ENCODE results near the gene UBASH3B. TPM values are rescaled to one million over a fixed set of nuclear protein-coding genes. Genes with fewer than 3 reads are reported as not detected.

The UBASH3B gene
- total RNA-seq, 1 experiment from 2014 or later, result 81.9 TPM

- peaks cover 92% of the 10 kb centered on the region for H3K79me2 ChIP-seq (ENCODE audit: low read depth)
- H3K4me2 ChIP-seq, result peak overlapping the region; percentile 89
- no peak overlapping the region for H2AFZ ChIP-seq
- no peaks in the 10 kb centered on the region for H4K20me1 ChIP-seq (ENCODE audit: insufficient read depth)
- BruUV-seq (replicated peaks), result no TSS peak
- no peak for DNase-seq
- H3K4me3 ChIP-seq, result peak overlapping the region; percentile 39
- H3F3A ChIP-seq (ENCODE audit: insufficient read depth, low read depth), result peaks cover 61% of the 10 kb centered on the region
- H3K36me3 ChIP-seq (ENCODE audit: low read depth), result peaks cover 40% of the 10 kb centered on the region
- intact Hi-C loops (cut with micrococcal nuclease; ENCODE audit: unreplicated experiment), result loop anchor here (2.0 kb wide), 2 partner anchors 17 to 49 kb away; no protein-coding TSS in a partner anchor
- TF ChIP-seq EZH2 (IDR thresholded peaks at IDR 0.05; ENCODE audit: low read depth), result no peak
- no peak for TF ChIP-seq CTCF (conservative IDR thresholded peaks at IDR 0.05)
- H3K9me2 ChIP-seq (ENCODE audit: insufficient read depth), result no peaks in the 10 kb centered on the region
- no peaks in the 10 kb centered on the region for H3K9me3 ChIP-seq (ENCODE audit: insufficient read depth, low read depth)
- peak overlapping the region; percentile 91 for H3K27ac ChIP-seq
- peaks cover 77% of the 10 kb centered on the region for H3K4me1 ChIP-seq (replicated peaks; ENCODE audit: insufficient read depth)
- POLR2A ChIA-PET (ENCODE audit: unreplicated experiment), result interaction anchor here (0.6 kb wide), 1 partner anchor 16 kb away, joined by 3 read pairs; no protein-coding TSS in a partner anchor
- CTCF ChIA-PET, result no interaction called here
- no peaks in the 10 kb centered on the region for H3K27me3 ChIP-seq (ENCODE audit: insufficient read depth, low read depth)
Observed at GRCh38 chr11:122659676-122660554, 4.4 kb downstream of the UBASH3B start.

- Histone ChIP-seq H4K20me1 (ENCODE audit: insufficient read depth) (no peaks in the 10 kb centered on the region), H3K79me2 (ENCODE audit: low read depth) (peaks cover 99% of the 10 kb centered on the region), H3K4me3 (peak overlapping the region; percentile 39; the same call in 1 of the 2 replicates), H3K9me3 (ENCODE audit: insufficient read depth, low read depth) (no peaks in the 10 kb centered on the region), H3K9me2 (ENCODE audit: insufficient read depth) (no peaks in the 10 kb centered on the region), H3K4me2 (peak overlapping the region; percentile 89), H3K27me3 (ENCODE audit: insufficient read depth, low read depth) (no peaks in the 10 kb centered on the region), H2AFZ (no peak overlapping the region), H3K27ac (peak overlapping the region; percentile 91), H3F3A (ENCODE audit: insufficient read depth, low read depth) (peaks cover 71% of the 10 kb centered on the region), H3K36me3 (ENCODE audit: low read depth) (peaks cover 41% of the 10 kb centered on the region), H3K4me1 (replicated peaks; ENCODE audit: insufficient read depth) (peaks cover 87% of the 10 kb centered on the region)
- intact Hi-C loops (cut with micrococcal nuclease; ENCODE audit: unreplicated experiment), result loop anchor here (1.0 to 2.0 kb wide), 3 partner anchors 15 to 120 kb away; no protein-coding TSS in a partner anchor
- POLR2A ChIA-PET (ENCODE audit: unreplicated experiment), result interaction anchor here (0.6 to 0.7 kb wide), 5 partner anchors 24 to 401 kb away, joined by 4 to 11 read pairs (median 6); partner anchors contain the start of gene HSPA8
- CTCF ChIA-PET, result interaction anchor here (0.6 to 0.8 kb wide), 3 partner anchors 13 to 202 kb away, joined by 3 to 9 read pairs (median 4); no protein-coding TSS in a partner anchor
- TF ChIP-seq EZH2 (IDR thresholded peaks at IDR 0.05; ENCODE audit: low read depth), result no peak
- no peak for TF ChIP-seq CTCF (conservative IDR thresholded peaks at IDR 0.05)
- DNase-seq, result peak; percentile 64 to 100
- BruUV-seq (replicated peaks), result no TSS peak
Observed at GRCh38 chr11:122661182-122661945, 5.8 kb downstream of the UBASH3B start.

GRCh38 chr11:122663056-122663740 is 7.7 kb downstream of the UBASH3B start:
- H4K20me1 ChIP-seq (ENCODE audit: insufficient read depth), result no peaks in the 10 kb centered on the region
- ChIA-PET CTCF (interaction anchor here (0.6 kb wide), 1 partner anchor 200 kb away, joined by 6 read pairs; no protein-coding TSS in a partner anchor), POLR2A (ENCODE audit: unreplicated experiment) (no interaction called here)
- no peak for DNase-seq
- H3K4me3 ChIP-seq, result no peak overlapping the region
- BruUV-seq (replicated peaks), result no TSS peak
- TF ChIP-seq EZH2 (IDR thresholded peaks at IDR 0.05; ENCODE audit: low read depth) (no peak), CTCF (conservative IDR thresholded peaks at IDR 0.05) (no peak)
- peaks cover 99% of the 10 kb centered on the region for H3K79me2 ChIP-seq (ENCODE audit: low read depth)
- H3K4me1 ChIP-seq (replicated peaks; ENCODE audit: insufficient read depth), result peaks cover 95% of the 10 kb centered on the region
- peaks cover 44% of the 10 kb centered on the region for H3K36me3 ChIP-seq (ENCODE audit: low read depth)
- no peaks in the 10 kb centered on the region for H3K9me3 ChIP-seq (ENCODE audit: insufficient read depth, low read depth)
- H3K27me3 ChIP-seq (ENCODE audit: insufficient read depth, low read depth), result no peaks in the 10 kb centered on the region
- no peak overlapping the region for H2AFZ ChIP-seq
- H3K27ac ChIP-seq, result peak overlapping the region; percentile 2; the same call in 1 of the 2 replicates
- intact Hi-C loops (cut with micrococcal nuclease; ENCODE audit: unreplicated experiment), result no loop called here
- H3K9me2 ChIP-seq (ENCODE audit: insufficient read depth), result no peaks in the 10 kb centered on the region
- H3F3A ChIP-seq (ENCODE audit: insufficient read depth, low read depth), result peaks cover 77% of the 10 kb centered on the region
- H3K4me2 ChIP-seq, result no peak overlapping the region

All from PC-9 (cell line).